Bronchial epithelial cell (primary cell): Measurements from ENCODE around the gene OSBPL5. TPM values are rescaled to one million over a fixed set of nuclear protein-coding genes. Genes with fewer than 3 reads are reported as not detected.

Experiments used
- DNase-seq: peaks from one replicate; pipeline ENCODE4 v3.0.0-alpha.2; 2010; ENCODE audit warnings: low read depth
- FAIRE-seq: peaks from 2 replicates; lab custom pipeline; 2011; peaks lifted over from hg19 to GRCh38; lab: Jason Lieb, UNC
- H3K27me3 ChIP-seq: 2 replicates; pipeline ENCODE4 v1.5.1; 2011; ENCODE audit warnings: low read length; ENCODE audit not compliant: control insufficient read depth, insufficient read depth
- H3K36me3 ChIP-seq: 2 replicates; pipeline ENCODE4 v1.5.1; 2011; ENCODE audit warnings: low read length; ENCODE audit not compliant: control insufficient read depth, insufficient read depth
- H3K4me3 ChIP-seq: 2 replicates; pipeline ENCODE4 v1.5.1; 2011; ENCODE audit warnings: mild to moderate bottlenecking, low read depth, low read length, control low read depth
- CTCF ChIP-seq: IDR thresholded peaks from 2 replicates; pipeline ENCODE4 v1.5.1; 2011; ENCODE audit warnings: mild to moderate bottlenecking, moderate library complexity, low read length, control low read depth, inconsistent platforms; ENCODE audit not compliant: insufficient read depth, severe bottlenecking
- total RNA-seq: library from RNA; depleted of rRNA; stranded (reverse); fragments of >200 nt; gene quantifications from 2 replicates; pipeline ENCODE4 v1.2.1, GENCODE V29; 2014

Gene OSBPL5
- total RNA-seq, 1 donor from 2014 or later, result 21.1 TPM

- no peak for FAIRE-seq
These were observed 77.7 kb downstream of the OSBPL5 start for GRCh38 chr11:3087373-3087772.

GRCh38 chr11:3086671-3087150, 78.4 kb downstream of the OSBPL5 start:
- no peak for TF ChIP-seq CTCF

More at GRCh38 chr11:3087373-3087772, 77.7 kb downstream of the OSBPL5 start:
- no peak for DNase-seq
- Histone ChIP-seq H3K4me3 (no peak overlapping the region), H3K27me3 (no peaks in the 10 kb centered on the region), H3K36me3 (peaks cover 7% of the 10 kb centered on the region)
- TF ChIP-seq CTCF, result no peak

GRCh38 chr11:3086114-3086513, 79.0 kb downstream of the OSBPL5 start:
- H3K4me3 ChIP-seq, result no peak overlapping the region
- TF ChIP-seq CTCF, result no peak
- no peak for FAIRE-seq
- DNase-seq, result no peak
- H3K36me3 ChIP-seq, result peaks cover 5% of the 10 kb centered on the region
- H3K27me3 ChIP-seq, result no peaks in the 10 kb centered on the region

More at GRCh38 chr11:3086671-3087150, 78.4 kb downstream of the OSBPL5 start:
- FAIRE-seq, result no peak
- H3K27me3 ChIP-seq, result no peaks in the 10 kb centered on the region
- no peak overlapping the region for H3K4me3 ChIP-seq
- no peak for DNase-seq
- peaks cover 5% of the 10 kb centered on the region for H3K36me3 ChIP-seq

- no peaks in the 10 kb centered on the region for H3K27me3 ChIP-seq
- no peak for DNase-seq
- no peak for TF ChIP-seq CTCF
- no peak overlapping the region for H3K4me3 ChIP-seq
- H3K36me3 ChIP-seq, result no peaks in the 10 kb centered on the region
- no peak for FAIRE-seq
These were observed 80.1 kb downstream of the OSBPL5 start for GRCh38 chr11:3085052-3085451.

- DNase-seq (no peak), FAIRE-seq (no peak)
- no peaks in the 10 kb centered on the region for H3K36me3 ChIP-seq
- H3K27me3 ChIP-seq, result no peaks in the 10 kb centered on the region
- TF ChIP-seq CTCF, result no peak
- no peak overlapping the region for H3K4me3 ChIP-seq
These were observed 81.8 kb downstream of the OSBPL5 start for GRCh38 chr11:3083321-3083720.

- H3K27me3 ChIP-seq, result no peaks in the 10 kb centered on the region
- no peak overlapping the region for H3K4me3 ChIP-seq
- H3K36me3 ChIP-seq, result no peaks in the 10 kb centered on the region
- TF ChIP-seq CTCF, result no peak
- no peak for DNase-seq
- FAIRE-seq, result no peak
These were observed 83.7 kb downstream of the OSBPL5 start for GRCh38 chr11:3081386-3081751.
